Endothelial cell of hepatic sinusoid (primary cell): ENCODE measurements around the gene MICAL2.

ENCODE experiments used
- in situ Hi-C: cut with HindIII; loops from 2 replicates; pipeline ENCODE4 v1.10.0; 2017; ENCODE audit warnings: low sequenced_read_pairs

MICAL2 gene

DNA sequence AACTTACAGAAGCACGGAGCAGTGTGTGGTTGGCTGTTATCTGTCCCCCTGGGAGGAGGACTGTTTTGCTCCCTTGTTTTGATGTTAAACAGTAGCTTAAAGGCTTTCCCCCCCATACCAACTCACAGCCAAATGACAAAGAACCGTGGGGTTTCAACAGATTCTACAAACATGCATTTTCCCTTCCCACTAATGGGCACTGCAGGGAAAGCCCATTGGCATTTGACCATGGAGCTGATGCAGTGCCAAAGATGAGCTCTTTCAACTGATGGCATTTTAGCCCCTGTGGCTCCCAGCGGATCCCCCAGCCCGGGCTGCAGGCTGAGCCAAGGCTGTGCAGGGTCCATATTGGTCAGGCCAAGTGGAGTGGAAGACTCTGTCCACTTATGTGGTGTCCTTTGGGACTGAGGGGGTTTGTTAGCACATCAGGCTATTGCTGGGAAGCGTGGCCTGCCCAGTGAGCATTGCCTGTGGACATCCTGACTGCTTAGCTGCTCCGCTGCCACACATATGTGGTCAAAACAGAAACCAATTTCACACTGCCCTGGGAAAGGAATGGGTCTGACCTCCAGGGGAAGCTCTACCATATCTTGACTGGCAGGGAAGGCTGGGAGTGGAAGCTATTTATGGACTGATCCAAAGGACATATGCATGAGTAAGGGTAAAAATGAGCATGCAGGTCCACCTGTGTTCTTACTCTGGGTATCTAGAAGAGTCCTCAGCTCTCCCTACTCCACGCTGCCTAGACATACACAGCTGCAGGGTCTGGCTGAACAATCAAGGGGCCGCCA, 150.5 kb downstream of the MICAL2 start:
- in situ Hi-C loops, result no loop called here

DNA sequence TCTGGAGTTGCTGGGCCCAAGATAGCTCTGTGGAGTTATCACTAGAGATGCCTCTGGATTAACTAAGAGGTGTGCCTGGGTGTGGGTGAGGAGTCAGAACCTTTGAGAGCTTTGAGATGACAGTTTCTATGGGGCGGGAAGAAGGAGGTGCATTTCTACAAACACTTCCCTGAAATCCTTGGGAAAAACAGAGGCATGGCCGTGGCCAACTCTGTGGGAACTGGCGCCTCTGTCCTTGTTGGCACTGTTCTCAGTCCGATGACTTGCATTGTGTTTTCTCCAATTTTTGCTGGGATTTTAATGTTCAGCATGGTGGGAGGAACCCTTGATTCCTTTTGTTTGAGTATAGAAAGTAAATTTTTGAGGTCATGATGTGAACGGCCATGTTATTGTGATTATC, 151.2 kb downstream of the MICAL2 start:
- in situ Hi-C loops, result no loop called here

DNA sequence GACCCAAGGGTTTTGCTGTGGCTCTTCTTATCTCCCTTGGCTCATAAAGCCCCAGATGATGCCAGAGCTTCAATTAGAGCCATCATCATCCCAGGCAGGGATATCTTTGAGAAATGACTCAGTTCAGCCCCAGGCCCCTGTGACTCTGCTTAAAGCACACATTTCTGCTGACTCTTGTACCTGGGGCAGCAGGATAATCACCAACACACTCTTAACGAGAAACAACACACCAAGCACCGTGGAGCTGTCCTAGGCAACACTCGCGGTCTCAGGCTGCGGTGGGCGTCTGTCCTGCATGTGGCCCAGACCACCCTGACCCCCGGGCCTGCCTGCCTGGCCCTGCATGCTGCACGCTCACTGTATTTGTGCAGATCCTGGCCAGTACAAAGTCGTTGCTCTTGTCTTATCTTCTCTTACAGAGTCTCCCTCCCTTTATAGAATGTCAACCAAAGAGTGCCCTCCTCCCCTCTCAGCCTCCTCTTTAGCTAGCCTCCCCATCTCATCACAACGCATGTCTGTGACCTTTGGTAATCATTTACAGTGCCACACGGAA, 152.8 kb downstream of the MICAL2 start:
- in situ Hi-C loops, result no loop called here

DNA sequence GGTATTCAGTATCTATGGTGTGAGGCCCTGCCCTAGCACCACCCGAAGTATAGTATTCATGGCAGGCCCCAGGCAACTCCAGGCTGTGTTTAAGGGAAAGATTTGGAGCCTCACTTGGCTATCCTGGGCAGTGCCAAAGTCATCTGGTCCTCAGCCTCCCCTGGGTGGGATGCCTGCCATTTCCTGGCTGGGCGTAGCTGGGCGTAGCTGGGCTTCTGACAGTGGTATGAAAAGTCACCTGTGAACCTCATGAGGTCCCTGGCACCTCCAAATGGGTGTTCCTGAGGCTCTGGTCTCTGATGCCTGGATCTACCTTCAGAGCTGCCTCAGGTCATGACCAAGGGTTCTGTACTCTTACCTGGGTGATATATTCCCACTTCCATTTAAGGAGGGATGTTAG, 154.0 kb downstream of the MICAL2 start:
- in situ Hi-C loops, result no loop called here

DNA sequence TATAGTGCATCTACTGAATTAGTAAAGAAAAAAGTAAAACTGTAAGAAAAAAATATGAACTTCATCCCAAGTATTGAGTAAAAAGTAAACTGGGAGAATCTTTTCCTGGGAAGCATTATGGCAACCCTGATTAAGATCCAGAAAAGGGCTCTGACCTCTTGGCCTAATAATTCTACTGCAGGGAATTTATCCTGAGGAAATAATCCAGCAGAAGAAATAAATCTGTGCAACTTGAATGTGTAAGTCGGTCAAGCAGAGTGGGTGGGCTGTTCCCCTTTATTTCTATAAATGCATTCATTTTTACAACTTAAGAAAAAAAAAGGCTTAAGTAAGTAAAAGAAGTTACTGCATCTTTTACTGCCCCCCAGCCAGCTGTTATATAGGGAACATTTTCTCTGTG, 155.7 kb downstream of the MICAL2 start:
- in situ Hi-C loops, result no loop called here

DNA sequence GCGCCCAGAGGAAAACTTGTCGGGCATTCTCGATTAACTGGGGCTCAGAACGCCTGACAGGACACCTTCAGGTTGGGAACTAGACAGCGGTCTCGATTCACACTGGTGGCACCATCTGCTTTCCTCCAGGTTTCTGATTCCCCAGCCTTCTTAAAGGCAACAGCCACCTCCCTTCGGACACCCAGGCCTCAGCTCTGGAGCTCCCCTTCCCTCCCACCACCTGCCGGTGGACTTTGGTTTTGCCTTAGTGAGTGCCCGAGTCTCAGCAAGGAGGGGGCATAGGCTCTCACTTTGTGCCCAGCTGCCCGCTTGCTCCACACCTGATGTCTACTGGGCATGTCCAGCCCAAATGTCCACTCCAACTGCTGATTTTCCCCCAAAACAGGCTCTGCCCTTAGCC, 156.6 kb downstream of the MICAL2 start:
- in situ Hi-C loops, result no loop called here

DNA sequence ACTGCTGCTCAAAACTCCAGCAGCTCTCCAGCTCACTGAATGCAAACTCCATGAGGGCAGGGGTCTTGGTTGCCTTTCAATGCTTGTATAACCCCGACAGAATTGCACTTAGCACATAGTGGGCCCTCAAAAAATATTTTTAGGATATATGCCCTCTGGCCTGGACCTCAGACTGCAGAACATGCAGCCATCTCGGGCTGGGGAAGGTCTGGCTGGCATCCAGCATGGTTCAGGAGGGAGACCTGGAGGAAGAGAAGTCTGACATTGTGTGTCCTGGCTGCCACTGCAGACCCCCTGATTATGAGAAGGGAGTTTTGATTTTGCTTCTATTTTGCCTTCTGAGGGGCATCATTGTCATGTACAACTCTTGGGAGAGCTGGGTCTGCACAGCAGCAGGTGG, 157.5 kb downstream of the MICAL2 start:
- in situ Hi-C loops, result no loop called here

DNA sequence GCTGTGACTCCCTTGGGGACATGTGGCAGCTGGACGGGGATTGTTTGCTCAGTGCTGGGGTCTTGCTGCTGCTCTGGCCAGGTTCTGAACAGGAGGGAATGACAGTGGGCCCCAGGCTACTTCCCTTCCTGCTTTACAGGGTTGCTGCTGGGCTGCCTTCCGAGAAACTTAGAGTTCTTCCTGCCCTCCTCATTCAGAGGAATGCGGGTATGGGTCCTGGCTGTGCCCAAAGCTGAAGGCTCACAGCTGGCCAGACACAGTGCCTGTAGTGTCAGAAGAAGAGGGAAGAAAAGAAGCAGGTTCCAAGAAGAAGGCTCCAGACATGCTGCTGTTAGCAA, 158.7 kb downstream of the MICAL2 start:
- in situ Hi-C loops, result no loop called here

DNA sequence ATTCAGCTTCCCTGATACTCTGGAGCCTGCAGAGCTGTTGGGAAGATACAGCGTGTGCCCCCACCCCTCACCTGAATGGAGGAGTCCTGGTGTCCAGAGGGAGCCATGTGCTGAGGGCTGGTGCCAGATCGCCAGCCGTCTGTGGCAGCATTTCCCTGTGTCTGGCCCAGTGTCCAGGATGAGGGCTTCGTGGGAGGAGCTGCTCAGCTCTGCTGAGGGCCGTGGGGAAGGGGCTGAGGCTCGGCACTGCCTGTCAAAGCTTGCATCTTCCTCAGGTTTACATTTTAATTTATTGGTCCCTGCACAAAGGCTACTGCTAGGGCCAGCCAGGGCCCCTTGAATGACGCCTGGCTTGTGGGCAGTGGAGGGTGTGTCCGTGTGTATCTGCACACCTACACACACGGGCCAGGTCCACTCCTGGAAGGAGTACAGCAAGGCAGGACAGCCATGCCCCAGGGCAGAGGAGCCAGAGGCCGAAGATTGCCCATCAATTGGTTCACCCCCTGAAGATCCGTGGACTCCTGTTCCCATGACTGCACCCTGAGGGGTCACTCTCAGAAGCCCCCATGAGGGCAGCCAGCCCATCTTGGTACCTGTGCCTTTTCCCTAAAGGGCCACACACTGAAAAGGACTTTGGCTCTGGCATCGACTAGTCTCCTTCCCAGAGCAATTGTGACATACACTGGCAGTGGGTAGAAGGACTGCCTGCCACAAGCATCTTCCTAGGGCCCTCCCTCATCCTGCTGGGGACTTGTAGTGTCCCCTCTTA, 159.2 kb downstream of the MICAL2 start:
- in situ Hi-C loops, result no loop called here

DNA sequence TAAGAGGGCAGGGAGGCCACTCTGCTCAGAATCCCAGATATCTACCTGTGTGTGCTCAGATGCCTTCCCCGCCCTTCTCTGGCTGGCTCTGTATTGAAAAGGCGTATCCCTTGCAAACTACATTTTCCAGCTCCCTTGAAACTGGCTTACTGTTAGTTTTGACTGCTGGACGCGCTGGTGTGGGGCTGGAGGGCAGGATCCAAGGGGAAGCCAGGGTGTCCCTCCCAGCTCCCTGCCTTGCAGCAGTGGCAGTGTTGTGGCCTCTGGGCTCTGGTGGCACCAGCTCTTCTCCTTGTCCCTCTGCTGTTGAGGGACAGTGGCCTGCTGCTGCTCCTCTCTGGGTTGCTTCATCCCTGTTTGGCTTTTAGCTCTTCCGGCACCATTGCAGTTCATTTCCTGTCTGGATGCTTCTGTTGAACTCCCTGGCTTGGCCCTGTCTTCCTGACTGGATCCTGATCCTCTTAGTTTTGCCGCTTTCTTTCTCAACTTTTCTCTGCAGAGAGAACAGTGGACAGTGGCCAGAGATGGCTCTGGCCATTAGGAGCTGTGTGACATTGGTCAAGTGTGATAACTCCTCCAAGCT, 159.9 kb downstream of the MICAL2 start:
- in situ Hi-C loops, result no loop called here

DNA sequence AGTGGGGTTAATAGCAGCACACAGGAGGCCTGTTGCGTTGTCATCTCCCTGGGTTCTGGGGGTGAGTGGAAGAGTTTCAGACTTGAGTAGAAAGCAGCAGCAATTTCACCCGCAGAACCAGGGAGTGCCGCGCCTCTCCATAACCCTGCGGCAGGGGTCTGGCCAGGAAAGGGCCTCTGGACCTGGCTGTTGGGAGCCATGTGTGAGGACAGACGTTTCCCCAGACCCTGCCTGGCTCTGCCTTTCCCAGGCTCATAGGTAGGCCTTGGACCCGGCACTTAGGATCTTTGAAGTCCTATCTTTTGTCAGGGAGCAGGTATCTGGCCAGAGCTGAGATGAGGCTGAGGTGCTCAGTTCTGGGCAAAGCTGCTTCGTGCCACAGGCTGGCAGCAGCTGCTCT, 160.4 kb downstream of the MICAL2 start:
- in situ Hi-C loops, result no loop called here

DNA sequence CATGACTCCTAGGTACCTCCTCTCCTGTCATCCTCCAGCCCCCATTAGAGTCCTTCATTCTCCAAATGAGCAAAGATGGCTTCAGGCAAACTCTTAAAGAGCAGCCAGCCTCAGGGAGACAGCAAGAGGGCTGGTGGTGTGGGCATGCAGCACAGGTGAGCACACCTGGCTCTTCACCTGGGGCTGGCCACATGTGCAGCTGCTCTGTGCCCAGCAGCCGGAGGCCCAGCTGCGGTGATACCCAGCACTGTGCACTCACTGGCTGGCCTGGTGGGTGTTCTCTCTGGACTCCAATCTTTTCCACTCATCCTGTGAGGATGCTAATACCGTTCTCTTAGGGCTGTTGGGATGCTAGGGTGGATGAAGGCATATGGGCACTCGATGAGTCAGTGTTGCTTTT, 160.9 kb downstream of the MICAL2 start:
- in situ Hi-C loops, result no loop called here

DNA sequence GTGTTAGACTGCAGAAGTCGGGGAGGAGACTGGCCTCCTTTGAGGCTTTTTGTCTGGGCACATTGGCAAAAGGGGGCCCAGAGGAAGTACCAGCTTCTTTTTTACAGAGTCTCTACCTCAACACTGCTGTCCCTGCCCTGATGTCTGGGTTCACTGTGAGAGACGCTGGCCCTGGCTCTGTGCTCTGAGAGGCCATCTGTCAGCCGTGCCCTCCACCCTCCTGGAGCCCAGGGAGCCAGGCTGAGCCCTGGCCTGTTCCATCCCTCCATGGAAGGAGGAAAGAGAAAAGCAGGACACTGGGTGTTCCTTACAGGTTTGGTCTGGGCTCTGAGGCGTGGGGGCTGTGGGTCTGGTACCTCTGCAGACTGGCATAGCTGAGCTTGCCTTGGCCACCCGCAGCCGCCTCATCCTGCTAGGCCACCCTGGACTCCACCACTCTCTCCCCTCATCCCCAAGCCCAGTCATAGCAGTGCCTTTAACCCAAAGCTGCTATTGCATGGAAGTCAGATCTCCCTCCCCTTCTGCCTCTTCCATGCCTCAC, 161.5 kb downstream of the MICAL2 start:
- in situ Hi-C loops, result no loop called here

DNA sequence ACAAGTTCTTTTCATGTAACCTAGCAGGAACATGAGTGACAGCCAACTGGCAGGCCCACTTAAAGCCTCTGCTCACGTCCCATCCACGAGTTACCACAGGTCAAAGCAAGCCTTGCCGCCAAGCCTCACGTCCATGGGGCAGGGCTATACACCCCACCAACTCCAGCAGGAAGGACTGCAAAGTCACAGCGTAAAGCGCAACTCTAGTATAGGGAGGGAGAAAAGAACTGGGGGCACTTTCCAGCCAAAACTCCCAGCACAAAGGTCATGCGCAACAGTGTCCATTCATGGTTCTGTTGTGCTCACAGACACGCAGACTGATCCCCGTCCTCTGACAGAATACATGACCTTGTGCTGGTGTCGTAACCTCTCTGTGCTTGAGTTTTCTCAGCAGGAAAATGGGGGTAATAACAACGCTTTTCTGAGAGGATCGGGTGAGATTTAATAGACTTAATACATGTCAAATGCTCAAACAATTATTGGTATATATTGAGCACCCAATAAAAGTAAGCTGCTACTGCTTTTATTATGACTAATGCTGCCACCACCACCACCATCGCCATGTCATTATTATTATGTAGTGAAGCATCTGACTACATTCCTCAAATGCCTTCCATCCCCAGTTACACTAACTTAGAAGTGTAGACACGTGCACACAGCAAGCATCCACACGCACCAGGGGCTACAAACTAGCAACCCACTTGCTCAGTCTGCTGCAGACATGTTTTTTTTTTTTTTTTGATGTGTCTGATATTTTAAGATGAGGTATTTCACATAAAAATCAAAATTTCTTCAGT, 162.6 kb downstream of the MICAL2 start:
- in situ Hi-C loops, result no loop called here

DNA sequence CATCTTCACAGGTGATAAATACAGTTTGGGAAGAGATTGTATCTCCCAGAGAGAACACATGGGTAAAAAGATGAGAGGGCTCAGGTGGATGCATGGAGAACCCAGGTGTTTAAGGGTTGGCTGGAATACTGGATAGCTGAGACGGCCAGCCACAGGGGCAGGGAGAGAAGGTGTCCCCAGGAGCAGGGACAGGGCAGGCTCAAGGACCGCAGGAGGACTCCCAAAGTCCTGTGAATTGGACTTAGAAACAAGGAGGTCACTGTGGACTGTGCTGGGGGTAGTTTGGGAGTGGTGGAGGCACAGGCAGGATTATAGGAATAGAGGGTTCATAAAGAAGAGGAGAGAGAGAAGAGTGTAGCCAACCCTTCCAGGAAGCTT, 163.2 kb downstream of the MICAL2 start:
- in situ Hi-C loops, result no loop called here

DNA sequence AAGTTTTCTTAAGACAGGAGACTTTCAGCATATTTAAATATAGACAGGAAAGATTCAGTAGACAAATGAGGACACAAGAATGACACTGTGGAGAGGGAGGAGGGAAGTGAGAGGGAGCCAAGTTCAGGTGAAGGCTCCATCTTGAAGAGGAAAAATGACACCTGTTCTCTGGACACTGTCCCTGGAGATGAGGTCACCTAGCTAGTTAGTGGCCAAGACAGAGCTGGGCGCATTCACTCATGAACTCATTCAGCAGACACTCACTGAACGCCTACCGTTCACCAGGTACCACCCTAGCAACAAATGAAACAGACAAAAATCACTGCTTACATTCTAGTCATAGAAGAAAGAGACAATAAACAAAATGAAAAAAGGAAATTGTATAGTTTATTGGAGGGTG, 163.7 kb downstream of the MICAL2 start:
- in situ Hi-C loops, result no loop called here

DNA sequence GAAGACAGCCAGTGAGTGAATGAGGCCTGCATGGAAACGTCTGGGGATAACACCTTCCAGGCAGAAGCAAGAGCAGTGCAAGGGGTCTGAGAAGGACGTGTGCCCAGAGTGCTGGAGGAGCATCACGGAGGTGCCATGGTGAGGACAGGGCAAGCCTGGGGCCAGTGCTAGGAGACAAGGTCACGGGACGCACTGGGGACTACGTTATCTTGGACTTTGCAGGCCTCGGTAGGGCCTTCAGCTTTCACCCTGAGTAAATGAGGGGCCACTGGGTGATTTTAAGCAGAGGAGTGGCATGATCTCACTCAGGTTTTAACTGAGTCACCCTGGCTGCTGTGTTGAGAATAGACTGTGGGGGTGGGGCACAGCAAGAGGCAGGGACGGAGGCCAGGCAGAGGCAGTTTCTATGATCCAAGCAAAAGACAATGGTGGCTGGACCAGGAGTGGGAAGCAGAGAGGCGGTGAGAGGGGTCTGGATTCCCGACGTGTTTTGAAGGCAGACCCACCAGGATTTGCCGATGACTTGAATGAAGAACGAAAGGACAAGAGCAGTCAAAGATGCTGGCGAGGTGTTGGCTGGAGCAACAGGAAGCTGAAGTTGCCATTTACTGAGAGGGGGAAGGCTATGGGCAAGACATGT, 164.3 kb downstream of the MICAL2 start:
- in situ Hi-C loops, result no loop called here

DNA sequence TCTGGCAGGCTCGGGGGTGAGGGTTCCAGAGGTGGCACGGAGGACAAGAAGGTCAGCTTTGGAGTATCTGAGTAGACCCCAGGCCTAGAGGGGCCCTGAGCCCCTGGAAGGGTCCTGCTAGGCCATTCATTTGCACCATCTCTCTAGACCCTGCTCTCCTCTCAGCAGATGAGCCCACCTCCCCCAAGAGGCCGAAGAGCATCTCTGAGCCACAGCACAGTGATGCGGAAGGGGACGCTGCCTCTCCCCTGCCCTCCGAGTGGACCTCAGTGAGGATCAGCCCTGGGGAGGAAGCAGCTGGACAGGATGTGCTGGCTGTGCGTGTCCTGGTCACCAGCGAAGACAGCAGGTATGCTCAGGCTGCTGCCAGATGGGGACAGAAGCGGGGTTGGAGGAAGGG, 165.4 kb downstream of the MICAL2 start:
- in situ Hi-C loops, result no loop called here

DNA sequence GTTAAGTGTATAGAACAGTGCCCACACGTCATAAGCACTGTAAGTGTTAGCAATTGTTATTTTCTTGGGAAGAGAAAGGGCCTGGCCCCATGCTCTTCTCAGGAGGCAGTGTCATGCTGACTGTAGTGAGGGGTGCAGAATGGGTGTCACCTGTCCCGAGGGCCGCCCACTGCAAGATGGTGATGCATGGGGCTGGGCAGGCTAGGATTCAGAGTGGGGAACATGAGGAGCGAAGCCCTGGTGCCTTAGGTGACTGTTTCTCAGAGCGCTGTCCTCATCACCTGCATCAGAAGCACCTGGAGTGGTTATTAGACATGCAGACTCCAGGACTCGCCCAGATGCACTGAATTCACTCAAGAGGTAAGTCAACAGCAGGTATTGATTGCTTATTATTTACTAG, 166.0 kb downstream of the MICAL2 start:
- in situ Hi-C loops, result no loop called here

DNA sequence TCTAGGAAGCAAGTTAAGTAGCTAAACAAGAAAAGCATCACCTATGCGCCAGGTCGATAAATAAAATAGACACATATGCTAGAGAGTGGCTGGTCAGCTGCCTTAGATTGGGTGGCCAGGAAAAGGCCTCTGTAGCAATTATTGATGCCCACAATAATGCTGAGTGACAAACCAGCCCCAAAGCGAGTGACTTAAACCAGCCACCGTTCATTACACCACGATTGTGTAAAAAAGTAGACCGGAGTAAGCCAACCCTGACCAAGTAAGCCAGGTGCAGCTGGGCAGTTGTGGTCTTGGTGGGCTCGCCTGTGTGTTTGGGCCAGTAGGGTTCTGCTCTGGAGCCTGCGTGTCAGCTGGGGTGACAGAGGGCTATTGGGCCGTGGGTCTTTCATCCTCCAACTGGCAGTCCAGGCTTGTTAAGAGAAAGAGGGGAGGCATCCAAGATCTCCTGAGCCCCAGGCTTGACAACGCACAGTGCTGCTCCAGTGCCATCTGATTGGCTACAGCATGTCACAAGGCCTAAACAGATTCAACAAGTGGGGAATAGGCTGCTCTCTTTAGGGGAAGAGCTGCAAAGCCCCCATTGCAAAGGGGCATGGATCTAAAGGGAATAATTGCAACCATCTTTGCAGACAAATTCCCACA, 166.6 kb downstream of the MICAL2 start:
- in situ Hi-C loops, result no loop called here
